GM21529 (cell line): ENCODE results near the gene SCAF11.
"Not testable (repeated sequence)": the region's sequence is repeated elsewhere in the genome, so short reads cannot be mapped to it uniquely, and the experiment has no call there.

Experiments
- ATAC-seq: cut with Tn5 transposase; IDR thresholded peaks from one replicate; pipeline ENCODE4 v1.9.1; 2021; ENCODE audit not compliant: unreplicated experiment

SCAF11 gene

DNA sequence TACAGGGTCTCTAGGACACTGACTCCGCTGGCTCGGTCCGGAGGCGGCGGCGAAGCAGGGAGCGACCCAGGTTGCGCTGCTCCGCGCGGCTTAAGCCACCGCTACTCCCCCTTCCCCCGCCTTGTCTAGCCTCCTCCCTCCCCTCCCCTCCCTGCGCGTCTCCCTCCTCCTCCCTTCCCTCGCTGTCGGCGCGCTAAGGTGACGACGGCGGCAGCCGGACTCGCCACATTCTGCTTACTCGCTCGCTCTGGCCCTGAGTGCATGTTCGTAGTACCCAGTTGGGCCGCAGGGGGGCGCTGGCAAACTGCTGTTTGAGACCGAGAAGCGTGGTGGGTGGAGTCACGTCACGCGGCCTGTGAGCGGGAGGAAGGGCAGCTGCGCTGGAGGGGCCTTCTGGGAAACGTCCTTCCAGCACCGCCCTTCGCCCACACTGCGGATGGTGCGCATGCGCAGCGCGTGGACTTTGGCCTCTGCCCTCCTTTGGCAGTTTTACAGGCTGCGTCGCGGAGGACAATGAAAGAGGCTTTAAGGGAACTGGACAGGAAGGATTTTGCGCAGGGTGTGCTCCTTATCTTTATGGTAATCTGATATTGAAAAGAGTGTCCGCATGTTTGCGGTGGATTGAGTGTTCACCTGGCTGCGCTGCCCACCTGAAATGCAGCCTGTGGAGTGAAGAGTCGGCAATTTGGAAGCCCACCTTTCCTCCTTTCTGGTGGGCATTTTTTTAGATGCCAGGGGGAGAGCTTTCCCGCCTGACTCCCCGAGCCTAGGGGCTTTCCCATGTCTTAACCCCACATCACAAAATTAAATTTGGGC is at the start of gene SCAF11:
SCAF11 (minus strand) TSS at position 107 of the 816 bp plus-strand sequence. CDS start 26,407 bp downstream, outside the sequence.
- peak; percentile 64 for ATAC-seq

GRCh38 chr12:46037066-46037465 is 46.7 kb upstream of the SCAF11 start:
- ATAC-seq = not testable (repeated sequence)

DNA sequence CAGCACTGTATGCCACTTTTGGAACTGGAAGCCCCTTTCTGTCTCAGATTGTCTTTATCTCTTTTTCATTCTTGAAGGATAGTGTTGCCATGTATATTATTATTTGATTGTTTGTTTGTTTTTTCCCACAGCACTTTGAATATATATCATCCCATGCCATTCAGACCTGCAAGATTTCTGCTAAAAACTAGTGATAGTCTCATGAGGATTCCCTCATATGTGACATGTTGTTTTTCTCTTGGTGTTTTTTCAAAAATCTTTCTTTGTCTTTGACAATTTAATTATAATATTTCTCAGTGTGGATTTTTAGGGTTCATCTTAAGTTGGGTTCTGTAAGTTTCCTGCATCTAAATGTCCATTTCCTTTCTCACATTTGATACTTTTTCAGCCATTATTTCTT is 36.8 kb upstream of the SCAF11 start:
- no peak for ATAC-seq

DNA sequence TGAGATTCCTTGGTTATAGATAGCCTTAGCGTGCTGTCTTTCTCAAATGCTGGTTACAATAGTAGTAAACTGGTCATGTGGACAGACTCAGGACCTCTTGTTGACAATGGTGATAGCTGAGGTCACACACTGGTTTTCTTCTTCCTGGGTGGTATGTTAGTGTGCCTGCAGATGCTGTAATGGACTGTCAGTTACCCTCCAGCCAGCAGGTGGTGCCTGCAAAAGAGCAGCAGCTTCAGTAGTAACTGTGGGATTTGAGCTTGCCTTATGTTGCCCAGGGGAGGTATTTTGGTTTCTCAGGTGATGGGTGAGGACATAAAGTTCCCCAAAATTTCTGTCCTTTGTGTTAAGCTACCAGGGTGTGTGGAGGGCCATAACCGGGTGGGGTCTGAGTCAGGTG is 33.7 kb upstream of the SCAF11 start:
- no peak for ATAC-seq

DNA sequence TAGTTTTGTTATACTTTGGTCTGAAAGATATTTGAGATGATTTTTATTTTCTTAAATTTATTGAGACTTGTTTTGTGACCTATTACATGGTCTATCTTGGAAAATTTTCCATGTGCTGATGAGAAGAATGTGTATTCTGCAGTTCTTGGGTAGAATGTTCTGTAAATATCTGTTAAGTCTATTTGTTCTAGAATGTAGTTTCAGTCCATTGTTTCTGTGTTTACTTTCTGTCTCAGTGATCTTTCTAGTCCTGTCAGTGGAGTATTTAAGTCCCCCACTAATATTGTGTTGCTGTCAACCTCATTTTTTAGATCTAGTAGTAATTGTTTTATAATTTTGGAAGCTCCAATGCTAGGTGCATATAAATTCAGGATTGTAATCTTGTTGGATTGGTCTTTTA is 30.4 kb upstream of the SCAF11 start:
- no peak for ATAC-seq

DNA sequence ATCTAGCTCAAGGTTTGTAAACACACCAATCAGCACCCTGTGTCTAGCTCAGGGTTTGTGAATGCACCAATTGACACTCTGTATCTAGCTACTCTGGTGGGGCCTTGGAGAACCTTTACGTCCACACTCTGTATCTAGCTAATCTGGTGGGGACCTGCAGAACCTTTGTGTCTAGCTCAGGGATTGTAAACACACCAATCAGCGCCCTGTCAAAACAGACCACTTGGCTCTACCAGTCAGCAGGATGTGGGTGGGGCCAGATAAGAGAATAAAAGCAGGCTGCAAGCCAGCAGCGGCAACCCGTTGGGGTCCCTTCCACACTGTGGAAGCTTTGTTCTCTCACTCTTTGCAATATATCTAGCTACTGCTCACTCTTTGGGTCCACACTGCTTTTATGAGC is 28.3 kb upstream of the SCAF11 start:
- not testable (repeated sequence) for ATAC-seq

DNA sequence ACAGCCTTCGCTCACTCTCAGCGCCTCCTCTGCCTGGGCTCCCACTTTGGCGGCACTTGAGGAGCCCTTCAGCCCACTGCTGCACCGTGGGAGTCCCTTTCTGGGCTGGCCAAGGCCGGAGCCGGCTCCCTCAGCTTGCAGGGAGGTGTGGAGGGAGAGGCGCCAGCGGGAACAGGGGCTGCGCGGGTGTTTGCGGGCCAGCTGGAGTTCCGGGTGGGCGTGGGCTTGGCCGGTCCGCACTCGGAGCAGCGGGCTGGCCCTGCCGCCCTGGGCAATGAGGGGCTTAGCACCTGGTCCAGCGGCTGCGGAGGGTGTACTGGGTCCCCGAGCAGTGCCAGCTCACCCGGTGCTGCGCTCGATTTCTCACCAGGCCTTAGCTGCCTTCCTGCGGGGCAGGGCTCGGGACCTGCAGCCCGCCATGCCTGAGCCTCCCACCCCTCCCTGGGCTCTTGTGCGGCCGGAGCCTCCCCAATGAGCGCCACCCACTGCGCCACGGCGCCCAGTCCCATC is 27.5 kb upstream of the SCAF11 start:
- ATAC-seq = not testable (repeated sequence)

- no peak for ATAC-seq
Measured at GRCh38 chr12:46005823-46006222, 15.4 kb upstream of the SCAF11 start.

DNA sequence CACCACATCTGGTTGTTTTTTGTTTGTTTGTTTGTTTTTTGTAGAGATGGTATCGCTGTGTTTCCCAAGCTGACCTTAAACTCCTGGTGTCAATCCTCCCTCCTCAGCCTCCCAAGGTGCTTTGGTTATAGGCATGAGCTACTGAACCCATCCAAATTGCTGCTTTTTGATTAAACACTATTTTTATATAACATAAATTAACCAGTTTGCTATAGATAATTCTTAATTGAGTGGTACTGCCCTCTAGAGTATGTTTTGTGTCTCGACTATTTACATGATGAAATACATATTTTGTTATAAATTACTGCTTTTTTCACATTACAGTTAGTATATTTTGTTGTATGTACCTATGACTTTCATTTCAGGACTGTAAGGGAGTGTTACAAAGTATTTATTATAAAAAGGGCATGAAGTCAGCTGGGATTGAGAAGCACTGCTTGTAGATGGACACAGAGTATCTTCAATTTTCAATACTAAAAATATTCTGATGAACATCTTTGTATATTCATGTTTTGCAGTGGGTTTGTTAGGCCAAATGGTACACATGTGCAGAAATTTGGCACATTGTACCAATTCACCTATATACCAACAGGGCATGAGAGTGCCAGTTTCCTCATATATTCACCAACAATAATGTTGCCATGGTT is 14.9 kb upstream of the SCAF11 start:
- ATAC-seq = no peak

GRCh38 chr12:46004715-46005114 is 14.3 kb upstream of the SCAF11 start:
- no peak for ATAC-seq

- ATAC-seq = not testable (repeated sequence)
Measured at GRCh38 chr12:46000076-46000475, 9.7 kb upstream of the SCAF11 start.

GRCh38 chr12:45994736-45995135 is 4.4 kb upstream of the SCAF11 start:
- ATAC-seq = no peak

- peak; percentile 32 for ATAC-seq
Measured at GRCh38 chr12:45991284-45992249, 1.2 kb upstream of the SCAF11 start.

- ATAC-seq = peak; percentile 26
Measured at GRCh38 chr12:45989721-45990467, 480 bp downstream of the SCAF11 start.

DNA sequence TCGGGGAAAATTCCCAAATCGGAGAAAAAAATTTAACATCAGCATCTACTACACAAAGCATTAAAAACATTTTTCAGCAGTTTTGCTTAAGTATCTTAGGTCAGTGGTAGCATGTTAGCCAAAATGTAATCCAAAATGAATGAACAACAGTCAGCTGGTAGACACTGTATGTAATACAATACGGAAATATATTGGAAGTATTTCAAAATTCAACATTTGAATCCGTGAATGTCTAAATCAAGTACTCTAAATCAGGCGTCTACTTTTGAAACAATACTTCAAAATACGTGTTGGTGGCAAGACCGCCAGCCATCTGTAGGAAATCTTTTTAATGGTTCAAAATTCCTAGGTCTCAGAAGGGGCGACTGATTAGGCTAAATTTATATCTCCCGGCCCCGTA is 1.1 kb downstream of the SCAF11 start:
- ATAC-seq = no peak

GRCh38 chr12:45988264-45988663 is 2.1 kb downstream of the SCAF11 start:
- no peak for ATAC-seq

DNA sequence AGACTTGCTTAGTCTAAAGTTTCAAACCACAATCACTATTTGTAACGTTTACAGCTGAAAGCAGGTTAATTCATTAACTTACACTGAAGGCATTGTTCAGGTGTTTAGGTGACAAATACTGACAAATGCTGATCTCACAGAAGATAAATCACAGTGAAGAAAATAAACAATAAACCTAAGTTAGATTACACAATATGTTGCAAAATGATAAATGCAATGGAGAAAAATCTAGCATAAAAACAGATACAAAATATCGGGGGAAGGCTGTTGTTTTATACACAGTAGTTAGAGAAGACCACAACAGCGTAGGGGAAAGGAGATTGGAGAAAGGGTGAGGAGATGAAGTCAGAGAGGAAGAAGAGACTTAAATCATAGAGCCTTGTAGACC is 3.0 kb downstream of the SCAF11 start:
- ATAC-seq = no peak

DNA sequence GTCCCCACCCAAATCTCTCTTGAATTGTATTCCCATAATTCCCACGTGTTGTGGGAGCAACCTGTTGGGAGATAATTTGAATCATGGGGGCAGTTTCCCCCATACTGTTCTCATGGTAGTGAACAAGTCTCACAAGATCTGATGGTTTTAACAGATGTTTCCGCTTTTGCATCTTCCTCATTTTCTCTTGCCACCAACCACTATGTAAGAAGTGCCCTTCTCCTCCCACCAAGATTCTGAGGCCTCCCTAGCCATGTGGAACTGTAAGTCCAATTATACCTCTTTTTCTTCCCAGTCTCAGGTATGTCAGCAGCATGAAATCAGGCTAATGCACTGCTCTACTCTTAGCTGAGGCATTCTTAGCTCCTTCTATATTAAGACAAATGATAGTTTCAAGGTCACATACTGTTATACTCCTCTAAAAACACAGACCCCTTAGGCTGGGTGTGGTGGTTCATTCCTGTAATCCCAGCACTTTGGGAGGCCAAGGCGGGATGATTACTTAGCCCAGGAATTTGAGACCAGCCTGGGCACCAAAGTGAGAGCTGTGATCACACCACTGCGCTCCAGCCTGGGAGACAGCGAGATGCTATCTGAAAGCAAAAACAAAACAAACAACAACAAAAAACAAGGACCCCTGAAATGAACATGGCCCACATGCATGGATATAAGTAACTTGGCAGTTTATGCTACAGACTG is 3.6 kb downstream of the SCAF11 start:
- ATAC-seq = no peak

GRCh38 chr12:45981075-45981837 is 9.1 kb downstream of the SCAF11 start:
- no peak for ATAC-seq
